ENCODE measurements around the gene SFMBT1. TPM values are rescaled to one million over a fixed set of nuclear protein-coding genes. Genes with fewer than 3 reads are reported as not detected.

The SFMBT1 gene
- total RNA-seq, 1 experiment from 2014 or later = 14.3 TPM

DNA sequence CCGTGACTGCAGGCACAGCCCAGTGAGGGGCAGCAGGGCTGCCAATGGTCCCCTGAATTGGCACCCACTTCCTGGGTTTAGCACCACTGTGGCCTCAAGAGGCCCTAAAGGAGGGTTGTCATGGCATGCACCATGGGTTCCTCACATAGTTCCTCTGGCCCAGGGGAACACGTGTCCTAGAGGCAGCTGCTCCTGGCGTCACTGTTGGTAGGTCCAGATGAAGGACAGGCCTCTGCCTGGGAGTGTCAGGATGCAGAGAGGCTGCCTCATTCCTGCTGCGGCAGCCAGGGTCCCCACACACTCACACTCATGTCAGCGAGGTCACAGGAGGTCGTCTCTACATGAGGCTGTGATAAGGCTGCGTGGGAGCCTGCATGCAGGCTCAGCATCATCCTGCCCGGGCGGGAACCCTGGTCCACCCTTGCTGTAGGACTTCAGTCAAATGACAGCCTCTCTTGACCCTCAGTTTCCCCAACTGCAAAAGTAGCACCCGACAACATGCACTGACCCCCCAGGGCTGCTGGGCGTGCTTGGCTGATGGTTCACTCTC lies 26.1 kb upstream of the SFMBT1 start:
- H3K4me2 ChIP-seq = peak overlapping the region; percentile 76
- H3K4me3 ChIP-seq = no peak overlapping the region; the same call in 1 of the 2 replicates
- no peak for DNase-seq
- intact Hi-C loops (cut with micrococcal nuclease; ENCODE audit: unreplicated experiment) = loop anchor here (1.0 to 5.0 kb wide), 3 partner anchors 221 to 645 kb away; no protein-coding TSS in a partner anchor
- H3K27ac ChIP-seq = no peak overlapping the region
- no peaks in the 10 kb centered on the region for H3F3A ChIP-seq (ENCODE audit: insufficient read depth, low read depth)
- no TSS peak for BruUV-seq (replicated peaks)
- no peak for TF ChIP-seq EZH2 (IDR thresholded peaks at IDR 0.05; ENCODE audit: low read depth)
- TF ChIP-seq, protein P1, sequence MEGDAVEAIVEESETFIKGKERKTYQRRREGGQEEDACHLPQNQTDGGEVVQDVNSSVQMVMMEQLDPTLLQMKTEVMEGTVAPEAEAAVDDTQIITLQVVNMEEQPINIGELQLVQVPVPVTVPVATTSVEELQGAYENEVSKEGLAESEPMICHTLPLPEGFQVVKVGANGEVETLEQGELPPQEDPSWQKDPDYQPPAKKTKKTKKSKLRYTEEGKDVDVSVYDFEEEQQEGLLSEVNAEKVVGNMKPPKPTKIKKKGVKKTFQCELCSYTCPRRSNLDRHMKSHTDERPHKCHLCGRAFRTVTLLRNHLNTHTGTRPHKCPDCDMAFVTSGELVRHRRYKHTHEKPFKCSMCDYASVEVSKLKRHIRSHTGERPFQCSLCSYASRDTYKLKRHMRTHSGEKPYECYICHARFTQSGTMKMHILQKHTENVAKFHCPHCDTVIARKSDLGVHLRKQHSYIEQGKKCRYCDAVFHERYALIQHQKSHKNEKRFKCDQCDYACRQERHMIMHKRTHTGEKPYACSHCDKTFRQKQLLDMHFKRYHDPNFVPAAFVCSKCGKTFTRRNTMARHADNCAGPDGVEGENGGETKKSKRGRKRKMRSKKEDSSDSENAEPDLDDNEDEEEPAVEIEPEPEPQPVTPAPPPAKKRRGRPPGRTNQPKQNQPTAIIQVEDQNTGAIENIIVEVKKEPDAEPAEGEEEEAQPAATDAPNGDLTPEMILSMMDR (conservative IDR thresholded peaks at IDR 0.05) = no peak
- H3K9me3 ChIP-seq (ENCODE audit: insufficient read depth, low read depth) = no peaks in the 10 kb centered on the region
- H3K27me3 ChIP-seq (ENCODE audit: insufficient read depth, low read depth) = no peaks in the 10 kb centered on the region
- H3K79me2 ChIP-seq (ENCODE audit: low read depth) = no peaks in the 10 kb centered on the region
- ChIA-PET POLR2A (ENCODE audit: unreplicated experiment) (interaction anchor here (0.6 kb wide), 1 partner anchor 1450 kb away, joined by 4 read pairs; no protein-coding TSS in a partner anchor), CTCF (interaction anchor here (0.6 kb wide), 2 partner anchors 226 to 660 kb away, joined by 3 to 9 read pairs; no protein-coding TSS in a partner anchor)
- H3K9me2 ChIP-seq (ENCODE audit: insufficient read depth) = no peaks in the 10 kb centered on the region
- H3K4me1 ChIP-seq (replicated peaks; ENCODE audit: insufficient read depth) = 0 out of 2 replicates have a peak, but pooled peaks cover 3% of the 10 kb centered on the region
- H3K36me3 ChIP-seq (ENCODE audit: low read depth) = no peaks in the 10 kb centered on the region
- H4K20me1 ChIP-seq (ENCODE audit: insufficient read depth) = no peaks in the 10 kb centered on the region
- no peak overlapping the region for H2AFZ ChIP-seq

DNA sequence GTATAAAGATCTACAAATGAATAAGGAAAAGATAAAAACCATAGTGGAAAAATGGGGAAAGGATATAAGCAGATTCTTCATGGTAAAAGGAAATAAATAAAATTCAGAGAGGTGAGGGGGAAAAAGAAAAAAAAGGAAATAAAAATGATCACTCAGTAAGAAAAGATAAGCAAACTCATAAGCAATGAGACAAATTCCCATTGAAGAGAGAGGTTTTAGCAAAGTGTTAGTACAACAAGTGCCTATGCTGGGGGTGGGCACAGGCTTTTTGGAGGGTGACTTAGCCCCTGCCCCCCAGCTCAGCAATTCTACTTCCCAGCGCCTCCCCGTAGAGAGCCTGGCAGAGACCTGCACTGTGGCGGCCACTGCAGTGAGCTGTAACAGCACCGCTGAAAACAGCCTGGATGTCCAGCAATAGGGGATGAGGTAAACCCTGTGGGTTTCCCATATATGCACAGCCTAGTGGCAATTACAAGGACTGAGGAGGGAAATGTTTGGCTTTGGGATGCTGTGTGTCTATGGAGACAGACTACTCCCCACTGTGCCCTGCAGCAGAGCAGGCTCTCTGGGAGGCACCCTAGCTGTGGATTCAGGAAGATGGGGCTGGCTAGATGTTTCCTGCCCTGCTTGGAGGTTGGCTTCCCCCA lies 23.7 kb upstream of the SFMBT1 start:
- H3K4me3 ChIP-seq = no peak overlapping the region
- ChIA-PET CTCF (no interaction called here), POLR2A (ENCODE audit: unreplicated experiment) (no interaction called here)
- H4K20me1 ChIP-seq (ENCODE audit: insufficient read depth) = no peaks in the 10 kb centered on the region
- intact Hi-C loops (cut with micrococcal nuclease; ENCODE audit: unreplicated experiment) = loop anchor here (5.0 kb wide), 1 partner anchor 642 kb away; no protein-coding TSS in a partner anchor
- no peak overlapping the region for H3K4me2 ChIP-seq
- BruUV-seq (replicated peaks) = no TSS peak
- no peaks in the 10 kb centered on the region for H3K79me2 ChIP-seq (ENCODE audit: low read depth)
- TF ChIP-seq, protein P1 (conservative IDR thresholded peaks at IDR 0.05) = no peak
- TF ChIP-seq EZH2 (IDR thresholded peaks at IDR 0.05; ENCODE audit: low read depth) = no peak
- 0 out of 2 replicates have a peak, but pooled peaks cover 3% of the 10 kb centered on the region for H3K4me1 ChIP-seq (replicated peaks; ENCODE audit: insufficient read depth)
- H3K9me3 ChIP-seq (ENCODE audit: insufficient read depth, low read depth) = no peaks in the 10 kb centered on the region
- no peaks in the 10 kb centered on the region for H3K36me3 ChIP-seq (ENCODE audit: low read depth)
- no peaks in the 10 kb centered on the region for H3K27me3 ChIP-seq (ENCODE audit: insufficient read depth, low read depth)
- H3K27ac ChIP-seq = no peak overlapping the region
- H3K9me2 ChIP-seq (ENCODE audit: insufficient read depth) = no peaks in the 10 kb centered on the region
- DNase-seq = no peak
- H3F3A ChIP-seq (ENCODE audit: insufficient read depth, low read depth) = no peaks in the 10 kb centered on the region
- no peak overlapping the region for H2AFZ ChIP-seq

DNA sequence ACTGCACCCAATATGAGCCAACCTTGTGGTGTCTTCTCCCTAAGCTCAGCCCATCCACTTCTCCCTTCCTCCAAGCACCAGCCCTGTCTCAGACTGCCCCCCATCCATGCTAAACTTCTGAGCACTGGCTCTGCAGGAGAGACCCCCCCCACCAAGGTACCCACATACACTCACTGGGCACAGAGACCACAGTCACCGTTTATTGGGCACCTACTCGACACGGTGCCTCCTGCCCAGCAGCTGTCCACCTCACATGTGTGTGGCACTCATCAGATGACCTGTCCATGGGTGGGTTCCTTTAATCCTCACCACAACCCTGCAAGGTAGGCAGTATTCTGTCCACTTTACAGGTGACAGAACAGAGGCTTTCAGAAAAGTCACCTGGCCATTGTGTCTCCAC lies 22.3 kb upstream of the SFMBT1 start:
- H3K4me3 ChIP-seq = no peak overlapping the region
- no TSS peak for BruUV-seq (replicated peaks)
- H3K9me3 ChIP-seq (ENCODE audit: insufficient read depth, low read depth) = no peaks in the 10 kb centered on the region
- CTCF ChIA-PET = no interaction called here
- no peaks in the 10 kb centered on the region for H3K9me2 ChIP-seq (ENCODE audit: insufficient read depth)
- H3K27ac ChIP-seq = no peak overlapping the region
- intact Hi-C loops (cut with micrococcal nuclease; ENCODE audit: unreplicated experiment) = no loop called here
- H3F3A ChIP-seq (ENCODE audit: insufficient read depth, low read depth) = no peaks in the 10 kb centered on the region
- no peaks in the 10 kb centered on the region for H3K36me3 ChIP-seq (ENCODE audit: low read depth)
- H2AFZ ChIP-seq = no peak overlapping the region
- H3K79me2 ChIP-seq (ENCODE audit: low read depth) = no peaks in the 10 kb centered on the region
- POLR2A ChIA-PET (ENCODE audit: unreplicated experiment) = no interaction called here
- TF ChIP-seq, protein P1 (conservative IDR thresholded peaks at IDR 0.05) = no peak
- DNase-seq = no peak
- no peaks in the 10 kb centered on the region for H4K20me1 ChIP-seq (ENCODE audit: insufficient read depth)
- H3K4me2 ChIP-seq = no peak overlapping the region
- H3K27me3 ChIP-seq (ENCODE audit: insufficient read depth, low read depth) = no peaks in the 10 kb centered on the region
- 0 out of 2 replicates have a peak, but pooled peaks cover 3% of the 10 kb centered on the region for H3K4me1 ChIP-seq (replicated peaks; ENCODE audit: insufficient read depth)

Measured in PC-9 (cell line).